Lower leg skin (tissue), 3 donors: Measurements from ENCODE around the gene RAD51B.

Source experiments
- POLR2A ChIP-seq, 2 donors: fragments of 450-650 bp; IDR thresholded peaks; one replicate each; pipeline ENCODE4 v1.6.1; 2016 to 2017; ENCODE audit warnings: antibody characterized with exemption in 2 of 2, mild to moderate bottlenecking in 1 of 2, moderate library complexity in 1 of 2
- TF ChIP-seq, protein P1 (sequence below), 3 donors: fragments of 450-650 bp; IDR thresholded peaks; one replicate each; pipeline ENCODE4 v1.5.1; 2016; ENCODE audit warnings: antibody characterized with exemption in 3 of 3, mild to moderate bottlenecking in 3 of 3, moderate library complexity in 2 of 3

DNA sequence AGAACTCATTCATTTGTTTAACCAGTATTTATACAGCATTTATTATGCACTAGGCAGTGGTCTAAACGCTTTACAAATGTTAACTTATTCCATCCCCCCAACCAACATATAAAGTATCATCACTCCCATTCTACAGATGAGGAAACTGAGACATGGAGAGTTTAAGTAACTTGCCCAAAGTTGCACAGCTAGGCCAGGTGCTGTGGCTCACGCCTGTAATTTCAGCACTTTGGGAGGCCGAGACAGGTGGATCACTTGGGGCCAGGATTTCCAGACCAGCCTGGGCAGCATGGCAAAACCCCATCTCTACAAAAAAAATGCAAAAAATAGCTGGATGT, 935.4 kb downstream of the RAD51B start:
- TF ChIP-seq, protein P1, sequence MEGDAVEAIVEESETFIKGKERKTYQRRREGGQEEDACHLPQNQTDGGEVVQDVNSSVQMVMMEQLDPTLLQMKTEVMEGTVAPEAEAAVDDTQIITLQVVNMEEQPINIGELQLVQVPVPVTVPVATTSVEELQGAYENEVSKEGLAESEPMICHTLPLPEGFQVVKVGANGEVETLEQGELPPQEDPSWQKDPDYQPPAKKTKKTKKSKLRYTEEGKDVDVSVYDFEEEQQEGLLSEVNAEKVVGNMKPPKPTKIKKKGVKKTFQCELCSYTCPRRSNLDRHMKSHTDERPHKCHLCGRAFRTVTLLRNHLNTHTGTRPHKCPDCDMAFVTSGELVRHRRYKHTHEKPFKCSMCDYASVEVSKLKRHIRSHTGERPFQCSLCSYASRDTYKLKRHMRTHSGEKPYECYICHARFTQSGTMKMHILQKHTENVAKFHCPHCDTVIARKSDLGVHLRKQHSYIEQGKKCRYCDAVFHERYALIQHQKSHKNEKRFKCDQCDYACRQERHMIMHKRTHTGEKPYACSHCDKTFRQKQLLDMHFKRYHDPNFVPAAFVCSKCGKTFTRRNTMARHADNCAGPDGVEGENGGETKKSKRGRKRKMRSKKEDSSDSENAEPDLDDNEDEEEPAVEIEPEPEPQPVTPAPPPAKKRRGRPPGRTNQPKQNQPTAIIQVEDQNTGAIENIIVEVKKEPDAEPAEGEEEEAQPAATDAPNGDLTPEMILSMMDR (IDR thresholded peaks at IDR 0.05), result no peak
- no peak for TF ChIP-seq POLR2A (IDR thresholded peaks at IDR 0.05)
